Neural progenitor cell (in vitro differentiated cells): ENCODE measurements around the gene GPR26.

Experiments
- EZH2phosphoT487 ChIP-seq: fragments of 200-600 bp; sonication (generic); IDR thresholded peaks from 2 replicates; pipeline ENCODE4 v1.6.1; 2017; ENCODE audit warnings: antibody characterized with exemption
- TF ChIP-seq, protein P1 (sequence below): fragments of 200-600 bp; sonication (generic); IDR thresholded peaks from 2 replicates; pipeline ENCODE4 v1.5.1; 2017; ENCODE audit warnings: antibody characterized with exemption, mild to moderate bottlenecking

DNA sequence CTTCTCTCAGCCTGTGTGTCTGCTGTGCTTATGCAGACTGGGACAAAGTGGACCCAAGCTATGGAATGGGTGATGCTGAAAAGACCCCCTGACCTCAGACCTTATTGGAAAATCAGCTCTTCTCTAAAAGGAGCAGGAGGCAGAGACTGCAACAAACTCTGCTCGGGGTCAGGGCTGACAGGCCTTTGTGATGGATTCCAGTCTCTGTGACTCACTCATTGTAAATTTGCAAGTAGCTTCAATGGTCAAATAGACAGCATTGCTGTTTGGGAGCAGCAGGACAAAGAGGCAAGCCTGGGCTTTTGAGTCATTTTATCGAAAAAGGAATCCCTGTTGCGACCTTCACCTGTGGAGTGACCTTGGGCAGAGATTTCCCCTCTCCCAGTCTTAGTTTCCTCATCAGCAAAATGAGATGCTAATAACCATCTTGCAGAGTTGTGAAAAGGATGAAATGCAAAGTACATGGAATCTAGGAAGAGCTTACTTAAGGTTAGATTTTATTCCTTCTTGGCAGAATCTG lies 26.1 kb upstream of the GPR26 start:
- TF ChIP-seq, protein P1, sequence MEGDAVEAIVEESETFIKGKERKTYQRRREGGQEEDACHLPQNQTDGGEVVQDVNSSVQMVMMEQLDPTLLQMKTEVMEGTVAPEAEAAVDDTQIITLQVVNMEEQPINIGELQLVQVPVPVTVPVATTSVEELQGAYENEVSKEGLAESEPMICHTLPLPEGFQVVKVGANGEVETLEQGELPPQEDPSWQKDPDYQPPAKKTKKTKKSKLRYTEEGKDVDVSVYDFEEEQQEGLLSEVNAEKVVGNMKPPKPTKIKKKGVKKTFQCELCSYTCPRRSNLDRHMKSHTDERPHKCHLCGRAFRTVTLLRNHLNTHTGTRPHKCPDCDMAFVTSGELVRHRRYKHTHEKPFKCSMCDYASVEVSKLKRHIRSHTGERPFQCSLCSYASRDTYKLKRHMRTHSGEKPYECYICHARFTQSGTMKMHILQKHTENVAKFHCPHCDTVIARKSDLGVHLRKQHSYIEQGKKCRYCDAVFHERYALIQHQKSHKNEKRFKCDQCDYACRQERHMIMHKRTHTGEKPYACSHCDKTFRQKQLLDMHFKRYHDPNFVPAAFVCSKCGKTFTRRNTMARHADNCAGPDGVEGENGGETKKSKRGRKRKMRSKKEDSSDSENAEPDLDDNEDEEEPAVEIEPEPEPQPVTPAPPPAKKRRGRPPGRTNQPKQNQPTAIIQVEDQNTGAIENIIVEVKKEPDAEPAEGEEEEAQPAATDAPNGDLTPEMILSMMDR = no peak
- TF ChIP-seq EZH2phosphoT487 = no peak
